ENCODE data around the gene SUN5. TPM values are rescaled to one million over a fixed set of nuclear protein-coding genes. Genes with fewer than 3 reads are reported as not detected.

SUN5 gene
- total and polyA plus RNA-seq, 2 donors (not counting 3 experiments of a cell fraction or from before 2014, with no cell fraction given) = not detected

GRCh38 chr20:32997431-32997830, 6.8 kb downstream of the SUN5 start:
- dilution Hi-C loops (cut with MboI; ENCODE audit: extremely low pct_ligation_motif_present, low sequenced_read_pairs) (no loop called here), intact Hi-C loops (cut with micrococcal nuclease) (no loop called here)
- TF ChIP-seq CTCF (IDR thresholded peaks at IDR 0.05; ENCODE audit: extremely low read depth in 1 of 2, insufficient read depth in 1 of 2, low read depth in 1 of 2, low read length in 2 of 2) (no peak), MAX (IDR thresholded peaks at IDR 0.05; ENCODE audit: insufficient read depth, insufficient read length) (no peak), EZH2 (IDR thresholded peaks at IDR 0.05; ENCODE audit: borderline replicate concordance, low read depth, low read length, severe bottlenecking) (no peak), POLR2A (IDR thresholded peaks at IDR 0.05; ENCODE audit: low read depth, low read length) (no peak), GATA2 (IDR thresholded peaks at IDR 0.05; ENCODE audit: insufficient read depth, insufficient read length, low read depth, low read length) (no peak), FOS (IDR thresholded peaks at IDR 0.05; ENCODE audit: borderline replicate concordance, insufficient read depth, low read length) (no peak), POLR2AphosphoS5 (IDR thresholded peaks at IDR 0.05; ENCODE audit: insufficient read depth, low read depth, low read length) (no peak), JUN (IDR thresholded peaks at IDR 0.05; ENCODE audit: borderline replicate concordance, insufficient read depth, insufficient read length, low read depth) (no peak), MYC (IDR thresholded peaks at IDR 0.05; ENCODE audit: low read depth, low read length) (no peak)
- no peaks in the 10 kb centered on the region for H3K36me3 ChIP-seq (ENCODE audit: control insufficient read depth in 2 of 2, extremely low read depth in 1 of 2, insufficient read depth in 2 of 2, low read length in 2 of 2)
- no peak overlapping the region for H3K4me3 ChIP-seq (replicated peaks in 1 of 3; ENCODE audit: insufficient read depth in 1 of 3, low read depth in 1 of 3, low read length in 3 of 3)
- no peak overlapping the region for H3K9ac ChIP-seq (replicated peaks; ENCODE audit: extremely low read depth, insufficient read depth, low read length)
- no peaks in the 10 kb centered on the region for H3K4me1 ChIP-seq (ENCODE audit: control insufficient read depth, extremely low read depth, insufficient read depth, low read length)
- no peaks in the 10 kb centered on the region for H3K9me1 ChIP-seq (replicated peaks; ENCODE audit: control insufficient read depth, extremely low read depth, insufficient read depth, low read length)
- H4K20me1 ChIP-seq (replicated peaks; ENCODE audit: control insufficient read depth, extremely low read depth, insufficient read depth, low read length) = no peaks in the 10 kb centered on the region
- H3K27ac ChIP-seq (ENCODE audit: insufficient read depth, low read depth, low read length) = no peak overlapping the region
- no TSS peak for BruUV-seq (replicated peaks)
- no peaks in the 10 kb centered on the region for H3K27me3 ChIP-seq (ENCODE audit: control insufficient read depth in 2 of 2, insufficient read depth in 2 of 2, low read length in 2 of 2)
- H3K9me3 ChIP-seq (replicated peaks; ENCODE audit: control insufficient read depth, insufficient read depth, low read length) = no peaks in the 10 kb centered on the region
- no peaks in the 10 kb centered on the region for H3K79me2 ChIP-seq (ENCODE audit: control insufficient read depth, insufficient read depth, low read length)
- DNase-seq (ENCODE audit: low read depth, low spot score) (no peak), FAIRE-seq (no peak)
- no peak overlapping the region for H2AFZ ChIP-seq (ENCODE audit: low read depth, low read length)
- POLR2A ChIA-PET = no interaction called here
- CTCF ChIA-PET = no interaction called here
- H3K4me2 ChIP-seq (ENCODE audit: insufficient read depth, low read length) = no peak overlapping the region
